Measurements from ENCODE around the gene CENATAC.

The CENATAC gene

GRCh38 chr11:118973985-118974384, 24.0 kb upstream of the CENATAC start:
- H2BK120ac ChIP-seq (ENCODE audit: low read depth, low read length), result no peak overlapping the region
- WGBS, result 97% methylated on average over 2 of the region's 2 CpGs

GRCh38 chr11:118975771-118976709, 21.9 kb upstream of the CENATAC start:
- H2BK5ac ChIP-seq (ENCODE audit: low read depth, low read length, poor library complexity, severe bottlenecking), result no peak overlapping the region
- H3K14ac ChIP-seq (ENCODE audit: low read length in 2 of 2), result no peak overlapping the region
- peaks cover 24 to 71% of the 10 kb centered on the region in 2 experiments for H3K27me3 ChIP-seq (ENCODE audit: control insufficient read depth in 1 of 2, insufficient read depth in 1 of 2, low read length in 2 of 2)
- H3K27ac ChIP-seq (ENCODE audit: low read length, poor library complexity, severe bottlenecking), result no peak overlapping the region
- no peak overlapping the region for H4K8ac ChIP-seq (ENCODE audit: low read length)
- no peak overlapping the region for H3K9ac ChIP-seq (ENCODE audit: low read length)
- no peaks in the 10 kb centered on the region for H3K36me3 ChIP-seq (ENCODE audit: control insufficient read depth in 1 of 2, insufficient read depth in 2 of 2, low read depth in 1 of 2, low read length in 2 of 2)
- H2AK5ac ChIP-seq (ENCODE audit: low read length, severe bottlenecking), result no peak overlapping the region
- no peak overlapping the region for H3K23ac ChIP-seq (ENCODE audit: low read length in 2 of 2)
- no peak overlapping the region for H3K4ac ChIP-seq (ENCODE audit: low read depth in 1 of 2, low read length in 2 of 2)
- H3K18ac ChIP-seq (ENCODE audit: low read depth in 1 of 2, low read length in 2 of 2), result no peak overlapping the region
- H4K91ac ChIP-seq (ENCODE audit: low read length), result no peak overlapping the region
- no peak overlapping the region for H3K4me2 ChIP-seq (ENCODE audit: low read length, poor library complexity, severe bottlenecking)
- H2AFZ ChIP-seq (ENCODE audit: low read depth, low read length), result no peak overlapping the region
- no peak overlapping the region for H2BK12ac ChIP-seq (ENCODE audit: low read length in 2 of 2)
- H3K79me1 ChIP-seq (replicated peaks; ENCODE audit: low read length, poor library complexity, severe bottlenecking), result no peaks in the 10 kb centered on the region
- no peak for DNase-seq
- no peak overlapping the region for H2BK15ac ChIP-seq (ENCODE audit: low read depth, poor library complexity, severe bottlenecking)
- WGBS, result 89% methylated on average over 13 of the region's 15 CpGs
- H3K4me1 ChIP-seq (ENCODE audit: control insufficient read depth, insufficient read depth, low read depth, low read length), result peaks cover 6% of the 10 kb centered on the region
- H3K4me3 ChIP-seq (ENCODE audit: insufficient read depth in 1 of 2, low read depth in 1 of 2, low read length in 2 of 2), result no peak overlapping the region
- H3K9me3 ChIP-seq (ENCODE audit: control insufficient read depth, low read length), result no peaks in the 10 kb centered on the region
- H2BK120ac ChIP-seq (ENCODE audit: low read depth, low read length), result no peak overlapping the region

More at GRCh38 chr11:118973985-118974384, 24.0 kb upstream of the CENATAC start:
- Histone ChIP-seq H2BK5ac (ENCODE audit: low read depth, low read length, poor library complexity, severe bottlenecking) (no peak overlapping the region), H3K9me3 (ENCODE audit: control insufficient read depth, low read length) (no peaks in the 10 kb centered on the region), H3K4ac (ENCODE audit: low read depth in 1 of 2, low read length in 2 of 2) (no peak overlapping the region), H3K27ac (ENCODE audit: low read length, poor library complexity, severe bottlenecking) (no peak overlapping the region), H3K18ac (ENCODE audit: low read depth in 1 of 2, low read length in 2 of 2) (no peak overlapping the region), H3K14ac (ENCODE audit: low read length in 2 of 2) (no peak overlapping the region), H3K23ac (ENCODE audit: low read length in 2 of 2) (no peak overlapping the region), H4K8ac (ENCODE audit: low read length) (no peak overlapping the region), H2BK15ac (ENCODE audit: low read depth, poor library complexity, severe bottlenecking) (no peak overlapping the region), H2AK5ac (ENCODE audit: low read length, severe bottlenecking) (no peak overlapping the region), H3K27me3 (ENCODE audit: control insufficient read depth in 1 of 2, insufficient read depth in 1 of 2, low read length in 2 of 2) (peaks cover 21 to 63% of the 10 kb centered on the region in 2 experiments), H4K91ac (ENCODE audit: low read length) (no peak overlapping the region), H3K4me2 (ENCODE audit: low read length, poor library complexity, severe bottlenecking) (no peak overlapping the region), H3K9ac (ENCODE audit: low read length) (no peak overlapping the region), H3K4me1 (ENCODE audit: control insufficient read depth, insufficient read depth, low read depth, low read length) (peaks cover 1% of the 10 kb centered on the region), H2BK12ac (ENCODE audit: low read length in 2 of 2) (no peak overlapping the region), H3K4me3 (ENCODE audit: insufficient read depth in 1 of 2, low read depth in 1 of 2, low read length in 2 of 2) (no peak overlapping the region), H3K79me1 (replicated peaks; ENCODE audit: low read length, poor library complexity, severe bottlenecking) (no peaks in the 10 kb centered on the region), H3K36me3 (ENCODE audit: control insufficient read depth in 1 of 2, insufficient read depth in 2 of 2, low read depth in 1 of 2, low read length in 2 of 2) (no peaks in the 10 kb centered on the region), H2AFZ (ENCODE audit: low read depth, low read length) (no peak overlapping the region)
- DNase-seq, result no peak

GRCh38 chr11:118979434-118979833, 18.5 kb upstream of the CENATAC start:
- Histone ChIP-seq H3K27ac (ENCODE audit: low read length, poor library complexity, severe bottlenecking) (no peak overlapping the region), H4K91ac (ENCODE audit: low read length) (no peak overlapping the region), H3K36me3 (ENCODE audit: control insufficient read depth in 1 of 2, insufficient read depth in 2 of 2, low read depth in 1 of 2, low read length in 2 of 2) (no peaks in the 10 kb centered on the region), H2AK5ac (ENCODE audit: low read length, severe bottlenecking) (no peak overlapping the region), H3K14ac (ENCODE audit: low read length in 2 of 2) (no peak overlapping the region), H2BK15ac (ENCODE audit: low read depth, poor library complexity, severe bottlenecking) (no peak overlapping the region), H4K8ac (ENCODE audit: low read length) (no peak overlapping the region), H3K79me1 (replicated peaks; ENCODE audit: low read length, poor library complexity, severe bottlenecking) (no peaks in the 10 kb centered on the region), H3K18ac (ENCODE audit: low read depth in 1 of 2, low read length in 2 of 2) (no peak overlapping the region), H3K4me2 (ENCODE audit: low read length, poor library complexity, severe bottlenecking) (no peak overlapping the region), H3K27me3 (ENCODE audit: control insufficient read depth in 1 of 2, insufficient read depth in 1 of 2, low read length in 2 of 2) (peaks cover 17 to 62% of the 10 kb centered on the region in 2 experiments), H3K9me3 (ENCODE audit: control insufficient read depth, low read length) (no peaks in the 10 kb centered on the region), H2BK12ac (ENCODE audit: low read length in 2 of 2) (no peak overlapping the region), H3K4me3 (ENCODE audit: insufficient read depth in 1 of 2, low read depth in 1 of 2, low read length in 2 of 2) (no peak overlapping the region), H3K9ac (ENCODE audit: low read length) (no peak overlapping the region), H2BK5ac (ENCODE audit: low read depth, low read length, poor library complexity, severe bottlenecking) (no peak overlapping the region), H3K23ac (ENCODE audit: low read length in 2 of 2) (no peak overlapping the region), H3K4ac (ENCODE audit: low read depth in 1 of 2, low read length in 2 of 2) (no peak overlapping the region), H2AFZ (ENCODE audit: low read depth, low read length) (no peak overlapping the region), H3K4me1 (ENCODE audit: control insufficient read depth, insufficient read depth, low read depth, low read length) (peaks cover 6% of the 10 kb centered on the region), H2BK120ac (ENCODE audit: low read depth, low read length) (no peak overlapping the region)
- no peak for DNase-seq
- 70% methylated on average over 9 of the region's 9 CpGs for WGBS

- Histone ChIP-seq H2AFZ (ENCODE audit: low read depth, low read length) (peak overlapping the region; percentile 39), H2BK12ac (ENCODE audit: low read length in 2 of 2) (no peak overlapping the region), H3K4me1 (ENCODE audit: control insufficient read depth, insufficient read depth, low read depth, low read length) (peaks cover 6% of the 10 kb centered on the region), H3K9ac (ENCODE audit: low read length) (peak overlapping the region; percentile 44), H3K23ac (ENCODE audit: low read length in 2 of 2) (no peak overlapping the region), H3K79me1 (replicated peaks; ENCODE audit: low read length, poor library complexity, severe bottlenecking) (no peaks in the 10 kb centered on the region), H3K18ac (ENCODE audit: low read depth in 1 of 2, low read length in 2 of 2) (no peak overlapping the region), H3K4me2 (ENCODE audit: low read length, poor library complexity, severe bottlenecking) (no peak overlapping the region), H3K4me3 (ENCODE audit: insufficient read depth in 1 of 2, low read depth in 1 of 2, low read length in 2 of 2) (peak overlapping the region in 1 of 2 experiments; percentile 50), H3K14ac (ENCODE audit: low read length in 2 of 2) (no peak overlapping the region), H2AK5ac (ENCODE audit: low read length, severe bottlenecking) (no peak overlapping the region), H2BK120ac (ENCODE audit: low read depth, low read length) (no peak overlapping the region), H2BK5ac (ENCODE audit: low read depth, low read length, poor library complexity, severe bottlenecking) (no peak overlapping the region), H3K27me3 (ENCODE audit: control insufficient read depth in 1 of 2, insufficient read depth in 1 of 2, low read length in 2 of 2) (peaks cover 8 to 59% of the 10 kb centered on the region in 2 experiments), H3K36me3 (ENCODE audit: control insufficient read depth in 1 of 2, insufficient read depth in 2 of 2, low read depth in 1 of 2, low read length in 2 of 2) (no peaks in the 10 kb centered on the region), H3K4ac (ENCODE audit: low read depth in 1 of 2, low read length in 2 of 2) (no peak overlapping the region), H3K27ac (ENCODE audit: low read length, poor library complexity, severe bottlenecking) (no peak overlapping the region), H3K9me3 (ENCODE audit: control insufficient read depth, low read length) (no peaks in the 10 kb centered on the region), H2BK15ac (ENCODE audit: low read depth, poor library complexity, severe bottlenecking) (no peak overlapping the region), H4K91ac (ENCODE audit: low read length) (no peak overlapping the region), H4K8ac (ENCODE audit: low read length) (no peak overlapping the region)
- 48% methylated on average over 21 of the region's 21 CpGs for WGBS
- DNase-seq, result no peak
Measured at GRCh38 chr11:118980191-118980881, 17.6 kb upstream of the CENATAC start.
